Memory B cell (primary cell): Measurements from ENCODE around the gene CCDC85B.

Experiments
- ATAC-seq: fragments of 150-1000 bp; cut with Tn5 transposase; 2 replicates; pipeline ENCODE4 v1.10.0; 2021; ENCODE audit warnings: low read depth, mild to moderate bottlenecking, moderate library complexity
- DNase-seq, 2 donors: peaks; one replicate each; pipeline ENCODE4 v3.0.0; 2022; ENCODE audit warnings: low spot score in 2 of 2
- H3K27ac Mint-ChIP-seq: one replicate; pipeline ENCODE4 v1.8.0; 2022; ENCODE audit warnings: mild to moderate bottlenecking, moderate library complexity, mixed read lengths
- H3K27me3 Mint-ChIP-seq: one replicate; pipeline ENCODE4 v1.8.0; 2022; ENCODE audit warnings: mixed read lengths
- H3K36me3 Mint-ChIP-seq: one replicate; pipeline ENCODE4 v1.8.0; 2022; ENCODE audit warnings: mild to moderate bottlenecking, mixed read lengths
- H3K4me1 Mint-ChIP-seq: one replicate; pipeline ENCODE4 v1.8.0; 2022; ENCODE audit warnings: mixed read lengths
- H3K4me3 Mint-ChIP-seq: one replicate; pipeline ENCODE4 v1.8.0; 2022; ENCODE audit warnings: mild to moderate bottlenecking, moderate library complexity, mixed read lengths
- H3K9me3 Mint-ChIP-seq: one replicate; pipeline ENCODE4 v1.8.0; 2022; ENCODE audit warnings: mixed read lengths

The CCDC85B gene

GRCh38 chr11:65895482-65895981 lies 5.1 kb downstream of the CCDC85B start:
- peaks cover 1% of the 10 kb centered on the region for H3K27me3 Mint-ChIP-seq
- peak overlapping the region; percentile 55 for H3K4me3 Mint-ChIP-seq
- no peak for ATAC-seq
- H3K4me1 Mint-ChIP-seq = peaks cover 22% of the 10 kb centered on the region
- no peaks in the 10 kb centered on the region for H3K9me3 Mint-ChIP-seq
- H3K27ac Mint-ChIP-seq = peak overlapping the region; percentile 35
- no peak for DNase-seq
- H3K36me3 Mint-ChIP-seq = no peaks in the 10 kb centered on the region

- ATAC-seq (no peak), DNase-seq (no peak)
- Mint-ChIP-seq H3K36me3 (no peaks in the 10 kb centered on the region), H3K9me3 (no peaks in the 10 kb centered on the region), H3K4me1 (peaks cover 23% of the 10 kb centered on the region), H3K4me3 (no peak overlapping the region), H3K27ac (peak overlapping the region; percentile 35), H3K27me3 (peaks cover 1% of the 10 kb centered on the region)
Observed at GRCh38 chr11:65896034-65896999, 5.8 kb downstream of the CCDC85B start.

DNA sequence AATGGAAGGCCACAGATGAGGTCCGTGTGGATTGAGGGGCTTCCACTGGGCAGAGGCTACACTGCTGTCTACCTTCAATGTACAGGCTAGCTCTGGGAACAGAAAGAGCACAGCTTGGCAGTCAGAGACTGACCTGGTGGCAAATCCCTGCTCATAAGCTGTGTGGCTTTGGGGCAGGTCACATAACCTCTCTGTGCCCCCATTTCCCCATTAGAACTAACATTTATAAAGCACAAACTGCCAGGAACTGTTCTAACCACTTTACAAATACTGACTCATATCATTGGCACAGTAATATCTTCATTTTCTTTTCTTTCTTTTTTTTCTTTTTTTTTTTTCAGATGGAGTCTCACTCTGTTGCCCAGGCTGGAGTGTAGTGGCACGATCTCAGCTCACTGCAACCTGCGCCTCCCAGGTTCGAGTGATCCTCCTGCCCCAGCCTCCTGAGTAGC lies 6.6 kb downstream of the CCDC85B start:
- Mint-ChIP-seq H3K9me3 (no peaks in the 10 kb centered on the region), H3K4me3 (no peak overlapping the region), H3K4me1 (peaks cover 21% of the 10 kb centered on the region), H3K36me3 (no peaks in the 10 kb centered on the region), H3K27me3 (peaks cover 2% of the 10 kb centered on the region), H3K27ac (no peak overlapping the region)
- ATAC-seq (no peak), DNase-seq (no peak)

DNA sequence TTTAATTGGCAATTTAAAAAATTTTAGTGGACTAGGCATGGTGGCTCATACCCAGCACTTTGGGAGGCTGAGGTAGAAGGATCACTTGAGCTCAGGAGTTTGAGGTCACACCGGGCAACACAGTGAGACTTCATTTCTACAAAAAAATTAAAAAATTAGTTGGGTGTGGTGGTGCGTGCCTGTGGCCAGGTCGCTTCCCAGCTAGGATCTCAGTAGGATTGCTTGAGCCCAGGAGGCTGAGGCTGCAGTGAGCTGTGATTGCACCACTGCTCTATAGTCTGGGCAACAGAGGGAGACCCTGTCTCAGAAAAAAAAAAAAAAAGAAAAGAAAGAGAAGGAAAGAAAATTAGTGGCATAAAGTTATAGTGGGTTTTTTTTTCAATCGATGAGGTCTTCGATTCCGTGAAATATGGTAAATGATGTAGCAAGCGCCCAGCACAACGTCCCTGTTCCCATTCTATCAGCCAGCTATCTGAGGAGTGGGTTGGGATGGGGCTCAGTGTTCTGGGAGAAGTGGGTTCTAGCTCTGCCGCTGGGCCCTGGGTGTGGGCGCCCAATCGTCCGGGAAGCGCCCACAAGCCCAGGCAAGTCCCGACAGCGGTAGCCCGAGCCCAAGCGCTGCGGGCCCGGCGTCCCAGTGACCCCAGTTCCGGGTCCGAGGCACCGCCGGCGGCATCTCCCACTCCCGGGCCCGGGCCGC lies 8.3 kb downstream of the CCDC85B start:
- H3K4me3 Mint-ChIP-seq = peak overlapping the region; percentile 81
- no peaks in the 10 kb centered on the region for H3K9me3 Mint-ChIP-seq
- H3K27ac Mint-ChIP-seq = no peak overlapping the region
- peaks cover 9% of the 10 kb centered on the region for H3K4me1 Mint-ChIP-seq
- ATAC-seq = no peak
- H3K27me3 Mint-ChIP-seq = peaks cover 5% of the 10 kb centered on the region
- DNase-seq = no peak
- no peaks in the 10 kb centered on the region for H3K36me3 Mint-ChIP-seq

DNA sequence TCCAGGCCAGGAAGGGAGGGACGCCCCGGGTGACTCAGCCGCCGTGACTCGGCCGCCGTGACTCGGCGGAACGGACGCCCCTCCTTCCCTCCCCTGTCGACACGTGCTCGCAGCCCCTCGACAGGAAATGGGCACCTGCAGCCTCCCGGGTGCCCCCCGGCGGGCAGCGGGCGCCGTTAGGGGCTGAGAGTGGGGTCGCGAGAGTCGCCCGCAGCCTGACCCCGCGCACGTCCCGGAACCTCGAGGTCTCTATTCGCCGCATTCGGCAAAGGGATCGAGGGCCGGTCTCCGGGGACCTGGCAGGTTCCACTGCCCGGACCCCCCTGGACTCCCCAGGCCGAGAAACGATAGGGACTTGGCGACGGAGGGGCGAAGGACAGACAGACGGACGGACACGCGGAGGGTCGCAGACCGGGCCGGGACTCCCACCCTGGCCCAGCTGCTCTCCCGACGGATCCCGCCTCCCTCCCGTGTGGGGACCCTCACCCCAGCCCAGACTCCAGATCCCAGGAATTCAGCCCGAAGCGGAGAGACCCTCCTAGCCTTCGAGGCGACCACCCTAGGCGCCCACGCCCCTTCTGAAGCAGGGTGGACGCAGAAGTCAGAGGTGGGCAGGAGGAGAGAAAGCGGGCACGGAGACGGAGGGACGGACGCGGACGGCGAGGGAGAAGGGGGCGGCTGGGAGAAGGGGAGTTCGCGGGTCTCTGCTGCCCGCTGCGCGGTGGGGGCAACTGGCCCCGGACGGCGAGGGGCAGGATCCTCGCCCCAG lies 9.1 kb downstream of the CCDC85B start:
- Mint-ChIP-seq H3K27ac (peak overlapping the region; percentile 60), H3K9me3 (no peaks in the 10 kb centered on the region)

GRCh38 chr11:65900125-65900898 lies 9.8 kb downstream of the CCDC85B start, which contains the start of gene FOSL1:
FOSL1 (minus strand) TSS chr11:65900388; CDS start chr11:65900339, 49 bp downstream.
- peak within 1 kb of the TSS; percentile 60 for H3K27ac Mint-ChIP-seq
- peak within 1 kb of the TSS; percentile 70 for H3K4me3 Mint-ChIP-seq
- ATAC-seq (peak; percentile 97), DNase-seq (peak; percentile 81 to 90)
- peaks cover 4% of the 10 kb centered on the region for H3K4me1 Mint-ChIP-seq
- H3K36me3 Mint-ChIP-seq = no peaks in the 10 kb centered on the region
- no peaks in the 10 kb centered on the region for H3K9me3 Mint-ChIP-seq
- peaks cover 6% of the 10 kb centered on the region for H3K27me3 Mint-ChIP-seq

More for the DNA sequence above, 9.1 kb downstream of the CCDC85B start:
- ATAC-seq (no peak), DNase-seq (no peak)
- Mint-ChIP-seq H3K27me3 (peaks cover 6% of the 10 kb centered on the region), H3K4me3 (peak overlapping the region; percentile 70), H3K36me3 (no peaks in the 10 kb centered on the region), H3K4me1 (peaks cover 4% of the 10 kb centered on the region)

DNA sequence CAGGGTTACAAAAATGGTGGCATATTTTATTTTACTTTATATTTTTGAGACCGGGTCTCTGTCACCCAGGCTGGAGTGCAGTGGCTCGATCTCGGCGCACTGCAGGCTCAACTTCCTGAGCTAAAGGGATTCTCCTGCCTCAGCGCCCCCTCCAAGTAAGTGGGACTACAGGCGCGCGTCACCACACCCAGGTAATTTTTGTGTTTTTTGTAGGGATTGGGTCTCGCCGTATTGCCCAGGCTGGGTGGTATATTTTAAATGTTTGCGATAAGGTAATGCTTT lies 10.4 kb downstream of the CCDC85B start:
- peaks cover 4% of the 10 kb centered on the region for H3K4me1 Mint-ChIP-seq
- H3K4me3 Mint-ChIP-seq = no peak overlapping the region
- H3K36me3 Mint-ChIP-seq = no peaks in the 10 kb centered on the region
- ATAC-seq (no peak), DNase-seq (no peak)
- H3K9me3 Mint-ChIP-seq = no peaks in the 10 kb centered on the region
- H3K27me3 Mint-ChIP-seq = peaks cover 6% of the 10 kb centered on the region
- peak overlapping the region; percentile 60 for H3K27ac Mint-ChIP-seq

DNA sequence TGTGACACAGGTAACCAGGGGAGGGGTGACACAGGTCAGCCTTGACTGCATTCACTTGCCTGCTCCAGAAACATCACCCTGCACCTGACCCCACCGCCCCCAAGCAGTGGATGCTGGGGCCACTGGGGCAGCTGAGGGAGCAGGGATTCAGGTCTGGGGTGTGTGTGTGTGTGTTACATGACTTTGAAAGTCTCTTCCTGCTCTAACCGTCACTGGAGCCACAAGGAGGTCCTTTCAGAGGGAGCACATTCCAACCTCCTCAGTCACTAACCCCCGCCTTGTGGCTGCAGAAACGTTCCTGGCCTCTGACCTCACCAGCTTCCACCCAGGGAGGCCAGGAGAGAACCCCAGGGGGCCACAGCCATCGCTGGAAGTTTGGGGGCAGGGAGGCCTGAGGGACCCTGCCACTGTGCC lies 12.6 kb downstream of the CCDC85B start:
- Mint-ChIP-seq H3K27ac (no peak overlapping the region), H3K4me3 (no peak overlapping the region), H3K36me3 (no peaks in the 10 kb centered on the region), H3K27me3 (peaks cover 12% of the 10 kb centered on the region), H3K4me1 (peaks cover 2% of the 10 kb centered on the region), H3K9me3 (no peaks in the 10 kb centered on the region)
- ATAC-seq (no peak), DNase-seq (no peak)

DNA sequence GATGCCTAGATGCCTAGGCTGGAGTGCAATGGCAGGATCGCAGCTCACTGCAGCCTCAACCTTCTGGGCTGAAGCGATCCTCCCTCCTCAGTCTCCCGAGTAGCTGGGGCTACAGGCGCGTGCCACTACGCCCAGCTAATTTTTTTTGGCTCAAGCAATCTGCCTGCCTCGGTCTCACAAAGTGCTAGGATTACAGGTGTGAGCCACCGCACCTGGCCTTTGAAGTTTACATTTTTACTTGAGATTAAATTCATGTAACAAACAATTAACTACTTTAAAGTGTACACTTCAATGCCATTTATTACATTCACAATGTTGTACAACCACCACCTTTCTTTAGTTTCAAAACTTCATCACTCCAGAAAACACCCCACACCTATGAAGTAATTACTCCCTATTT lies 13.2 kb downstream of the CCDC85B start:
- H3K27me3 Mint-ChIP-seq = peaks cover 14% of the 10 kb centered on the region
- no peaks in the 10 kb centered on the region for H3K9me3 Mint-ChIP-seq
- H3K27ac Mint-ChIP-seq = no peak overlapping the region
- H3K36me3 Mint-ChIP-seq = no peaks in the 10 kb centered on the region
- H3K4me1 Mint-ChIP-seq = peaks cover 2% of the 10 kb centered on the region
- no peak overlapping the region for H3K4me3 Mint-ChIP-seq
- DNase-seq (no peak), ATAC-seq (no peak)

- no peak overlapping the region for H3K27ac Mint-ChIP-seq
- no peak for DNase-seq
- no peak overlapping the region for H3K4me3 Mint-ChIP-seq
Observed at GRCh38 chr11:65906602-65907001, 16.1 kb downstream of the CCDC85B start.

DNA sequence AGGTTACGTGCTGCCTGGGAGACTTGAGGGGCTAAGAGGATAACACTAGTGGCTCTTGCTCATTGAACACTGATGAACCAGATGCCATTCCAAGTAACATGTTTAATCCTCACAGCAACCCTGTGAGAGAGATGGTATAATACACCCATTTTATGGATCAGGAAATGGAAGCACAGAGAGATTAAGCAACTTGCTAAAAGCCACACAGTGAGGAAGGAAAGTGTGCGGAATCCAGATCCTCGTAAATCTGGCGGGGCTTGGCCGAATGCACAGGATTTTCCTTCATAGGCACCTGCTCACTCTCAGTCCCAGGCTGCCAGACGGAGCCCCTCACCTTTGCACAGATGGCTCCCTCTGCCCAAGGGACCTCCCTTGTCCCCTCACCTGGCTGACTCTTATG lies 17.4 kb downstream of the CCDC85B start:
- Mint-ChIP-seq H3K4me1 (peaks cover 5% of the 10 kb centered on the region), H3K36me3 (no peaks in the 10 kb centered on the region), H3K4me3 (no peak overlapping the region), H3K27ac (no peak overlapping the region), H3K9me3 (no peaks in the 10 kb centered on the region), H3K27me3 (peaks cover 20% of the 10 kb centered on the region)
- no peak for DNase-seq
- ATAC-seq = no peak

More at GRCh38 chr11:65906602-65907001, 16.1 kb downstream of the CCDC85B start:
- no peak for ATAC-seq
- H3K4me1 Mint-ChIP-seq = peaks cover 4% of the 10 kb centered on the region
- H3K27me3 Mint-ChIP-seq = peaks cover 21% of the 10 kb centered on the region
- no peaks in the 10 kb centered on the region for H3K36me3 Mint-ChIP-seq
- H3K9me3 Mint-ChIP-seq = no peaks in the 10 kb centered on the region

- ATAC-seq = no peak
- Mint-ChIP-seq H3K9me3 (no peaks in the 10 kb centered on the region), H3K36me3 (peaks cover 1% of the 10 kb centered on the region), H3K27ac (no peak overlapping the region), H3K27me3 (peaks cover 13% of the 10 kb centered on the region), H3K4me1 (peaks cover 22% of the 10 kb centered on the region), H3K4me3 (no peak overlapping the region)
- DNase-seq = no peak
Observed at GRCh38 chr11:65911682-65912568, 21.5 kb downstream of the CCDC85B start.
